Vagina (tissue), 2 donors: ENCODE data around the gene SHANK1. TPM values are rescaled to one million over a fixed set of nuclear protein-coding genes. Genes with fewer than 3 reads are reported as not detected.

ENCODE experiments used
- DNase-seq, 2 donors: peaks; one replicate each; pipeline ENCODE4 v3.0.0-alpha.2; 2017; ENCODE audit errors: extremely low spot score in 2 of 2
- H3K27ac ChIP-seq: fragments of 200-600 bp; sonication (generic); one replicate; pipeline ENCODE4 v1.5.1; 2019
- H3K27me3 ChIP-seq: fragments of 200-600 bp; sonication (generic); one replicate; pipeline ENCODE4 v1.5.1; 2019
- H3K36me3 ChIP-seq, 2 donors: fragments of 200-600 bp; sonication (generic); one replicate each; pipeline ENCODE4 v1.5.1; 2017 to 2019
- H3K4me1 ChIP-seq: fragments of 200-600 bp; sonication (generic); one replicate; pipeline ENCODE4 v1.5.1; 2019
- H3K4me3 ChIP-seq, 2 donors: fragments of 200-600 bp; sonication (generic); 1 replicate in 1 of 2; 2 replicates in 1 of 2; pipeline ENCODE4 v1.5.1; 2016 to 2019
- H3K9me3 ChIP-seq: fragments of 200-600 bp; sonication (generic); one replicate; pipeline ENCODE4 v1.5.1; 2019
- CTCF ChIP-seq, 3 experiments: fragments of 450-650 bp in 2 of 3; fragments of 200-600 bp in 1 of 3; sonication (generic) in 1 of 3; IDR thresholded peaks; one replicate each; pipeline ENCODE4 v1.5.1; 2017 to 2019; ENCODE audit warnings: antibody characterized with exemption in 3 of 3, mild to moderate bottlenecking in 2 of 3, moderate library complexity in 2 of 3
- POLR2A ChIP-seq, 2 donors: fragments of 450-650 bp; IDR thresholded peaks; one replicate each; pipeline ENCODE4 v1.6.1; 2017; ENCODE audit warnings: antibody characterized with exemption in 2 of 2, mild to moderate bottlenecking in 2 of 2, moderate library complexity in 2 of 2
- POLR2AphosphoS5 ChIP-seq, 2 donors: sonication (generic); formaldehyde crosslinking; IDR thresholded peaks; one replicate each; pipeline ENCODE4 v1.9.0; 2017; ENCODE audit warnings: antibody characterized with exemption in 2 of 2, mild to moderate bottlenecking in 2 of 2, low read depth in 1 of 2; ENCODE audit not compliant: insufficient read depth in 1 of 2
- intact Hi-C: fragments of 100-400 bp; cut with DNase I; formaldehyde crosslinking; loops from one replicate; pipeline ENCODE4 v1.15.1; 2023
- total RNA-seq: library from RNA; depleted of rRNA; stranded (reverse); fragments of >200 nt; gene quantifications from one replicate; pipeline ENCODE4 v1.2.3, GENCODE V29; 2016

The SHANK1 gene
- total RNA-seq, 1 donor from 2014 or later: 0.98 TPM

- intact Hi-C loops: no loop called here
- no peak for TF ChIP-seq POLR2A (IDR thresholded peaks at IDR 0.05)
- no peak for TF ChIP-seq CTCF (IDR thresholded peaks at IDR 0.05)
- TF ChIP-seq POLR2AphosphoS5 (IDR thresholded peaks at IDR 0.05; ENCODE audit: insufficient read depth in 1 of 2, low read depth in 1 of 2): no peak
- no peaks in the 10 kb centered on the region for H3K36me3 ChIP-seq
- H3K4me3 ChIP-seq: peak overlapping the region in 1 of 2 donors; percentile 10
- H3K27ac ChIP-seq: no peak overlapping the region
- peaks cover 11% of the 10 kb centered on the region for H3K27me3 ChIP-seq
- peaks cover 18% of the 10 kb centered on the region for H3K4me1 ChIP-seq
- H3K9me3 ChIP-seq: no peaks in the 10 kb centered on the region
- no peak for DNase-seq
Observed at GRCh38 chr19:50667177-50667758, 52.3 kb downstream of the SHANK1 start.

GRCh38 chr19:50666346-50667176, 53.0 kb downstream of the SHANK1 start:
- DNase-seq: no peak
- no peaks in the 10 kb centered on the region for H3K36me3 ChIP-seq
- intact Hi-C loops: no loop called here
- TF ChIP-seq CTCF (IDR thresholded peaks at IDR 0.05): no peak
- TF ChIP-seq POLR2AphosphoS5 (IDR thresholded peaks at IDR 0.05; ENCODE audit: insufficient read depth in 1 of 2, low read depth in 1 of 2): no peak
- no peak for TF ChIP-seq POLR2A (IDR thresholded peaks at IDR 0.05)
- H3K4me1 ChIP-seq: peaks cover 18% of the 10 kb centered on the region
- H3K27ac ChIP-seq: no peak overlapping the region
- peaks cover 11% of the 10 kb centered on the region for H3K27me3 ChIP-seq
- no peaks in the 10 kb centered on the region for H3K9me3 ChIP-seq
- H3K4me3 ChIP-seq: no peak overlapping the region

- Histone ChIP-seq H3K4me3 (no peak overlapping the region), H3K36me3 (no peaks in the 10 kb centered on the region), H3K27ac (no peak overlapping the region), H3K4me1 (peaks cover 21% of the 10 kb centered on the region), H3K9me3 (no peaks in the 10 kb centered on the region), H3K27me3 (peaks cover 17% of the 10 kb centered on the region)
- no peak for TF ChIP-seq POLR2AphosphoS5 (IDR thresholded peaks at IDR 0.05; ENCODE audit: insufficient read depth in 1 of 2, low read depth in 1 of 2)
- TF ChIP-seq CTCF (IDR thresholded peaks at IDR 0.05): no peak
- no peak for TF ChIP-seq POLR2A (IDR thresholded peaks at IDR 0.05)
- intact Hi-C loops: no loop called here
- no peak for DNase-seq
Observed at GRCh38 chr19:50664204-50664603, 55.4 kb downstream of the SHANK1 start.

GRCh38 chr19:50663482-50663790, 56.2 kb downstream of the SHANK1 start:
- Histone ChIP-seq H3K27me3 (peaks cover 10% of the 10 kb centered on the region), H3K36me3 (no peaks in the 10 kb centered on the region)

More at GRCh38 chr19:50663482-50663790, 56.2 kb downstream of the SHANK1 start:
- intact Hi-C loops: no loop called here
- no peak for DNase-seq
- H3K4me1 ChIP-seq: peaks cover 29% of the 10 kb centered on the region
- H3K4me3 ChIP-seq: no peak overlapping the region
- H3K27ac ChIP-seq: no peak overlapping the region
- TF ChIP-seq POLR2A (IDR thresholded peaks at IDR 0.05): no peak
- no peak for TF ChIP-seq POLR2AphosphoS5 (IDR thresholded peaks at IDR 0.05; ENCODE audit: insufficient read depth in 1 of 2, low read depth in 1 of 2)
- no peak for TF ChIP-seq CTCF (IDR thresholded peaks at IDR 0.05)
- no peaks in the 10 kb centered on the region for H3K9me3 ChIP-seq
